ENCODE measurements around the gene PRSS22.

The PRSS22 gene

DNA sequence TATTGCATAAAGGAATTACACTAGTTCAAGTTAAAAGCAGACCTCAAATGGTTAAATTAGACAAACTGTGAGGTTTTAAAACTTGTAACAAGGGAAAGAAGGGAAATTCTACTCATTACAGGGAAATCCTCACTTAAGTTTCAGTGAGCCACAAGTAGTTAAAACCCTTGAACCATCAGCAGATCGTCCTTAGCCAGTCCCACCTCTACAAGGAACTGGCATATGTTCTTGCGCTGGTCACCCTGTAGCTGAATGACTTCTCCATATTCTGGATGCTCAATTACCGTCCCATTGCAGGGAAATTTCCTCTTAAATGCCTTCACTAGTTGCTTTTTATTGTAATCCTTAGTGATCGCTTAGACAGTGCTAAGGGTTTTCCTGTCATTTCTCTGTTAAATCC is 35.5 kb downstream of the PRSS22 start:
- no peaks in the 10 kb centered on the region for H3K36me3 ChIP-seq
- no peaks in the 10 kb centered on the region for H3K9me3 ChIP-seq
- no peak overlapping the region for H3K4me3 ChIP-seq (ENCODE audit: low read depth in 1 of 2, low read length in 1 of 2)
- no peaks in the 10 kb centered on the region for H3K4me1 ChIP-seq (ENCODE audit: control insufficient read depth in 1 of 2, insufficient read depth in 1 of 2, low read depth in 1 of 2, low read length in 1 of 2)
- no peak overlapping the region for H3K27ac ChIP-seq
- no peaks in the 10 kb centered on the region for H3K27me3 ChIP-seq
- no peak for TF ChIP-seq CTCF (IDR thresholded peaks at IDR 0.05)

- H3K4me1 ChIP-seq (ENCODE audit: control insufficient read depth in 1 of 2, insufficient read depth in 1 of 2, low read depth in 1 of 2, low read length in 1 of 2), result no peaks in the 10 kb centered on the region
- no peaks in the 10 kb centered on the region for H3K36me3 ChIP-seq
- H3K27ac ChIP-seq, result no peak overlapping the region
- no peaks in the 10 kb centered on the region for H3K27me3 ChIP-seq
- no peak for TF ChIP-seq CTCF (IDR thresholded peaks at IDR 0.05)
- no peak overlapping the region for H3K4me3 ChIP-seq (ENCODE audit: low read depth in 1 of 2, low read length in 1 of 2)
- H3K9me3 ChIP-seq, result no peaks in the 10 kb centered on the region
These were observed 35.8 kb downstream of the PRSS22 start for GRCh38 chr16:2822158-2822495.

GRCh38 chr16:2821487-2822157 is 36.3 kb downstream of the PRSS22 start:
- Histone ChIP-seq H3K27ac (no peak overlapping the region), H3K4me1 (ENCODE audit: control insufficient read depth in 1 of 2, insufficient read depth in 1 of 2, low read depth in 1 of 2, low read length in 1 of 2) (no peaks in the 10 kb centered on the region), H3K27me3 (no peaks in the 10 kb centered on the region), H3K36me3 (no peaks in the 10 kb centered on the region), H3K9me3 (no peaks in the 10 kb centered on the region), H3K4me3 (ENCODE audit: low read depth in 1 of 2, low read length in 1 of 2) (no peak overlapping the region)
- no peak for TF ChIP-seq CTCF (IDR thresholded peaks at IDR 0.05)

DNA sequence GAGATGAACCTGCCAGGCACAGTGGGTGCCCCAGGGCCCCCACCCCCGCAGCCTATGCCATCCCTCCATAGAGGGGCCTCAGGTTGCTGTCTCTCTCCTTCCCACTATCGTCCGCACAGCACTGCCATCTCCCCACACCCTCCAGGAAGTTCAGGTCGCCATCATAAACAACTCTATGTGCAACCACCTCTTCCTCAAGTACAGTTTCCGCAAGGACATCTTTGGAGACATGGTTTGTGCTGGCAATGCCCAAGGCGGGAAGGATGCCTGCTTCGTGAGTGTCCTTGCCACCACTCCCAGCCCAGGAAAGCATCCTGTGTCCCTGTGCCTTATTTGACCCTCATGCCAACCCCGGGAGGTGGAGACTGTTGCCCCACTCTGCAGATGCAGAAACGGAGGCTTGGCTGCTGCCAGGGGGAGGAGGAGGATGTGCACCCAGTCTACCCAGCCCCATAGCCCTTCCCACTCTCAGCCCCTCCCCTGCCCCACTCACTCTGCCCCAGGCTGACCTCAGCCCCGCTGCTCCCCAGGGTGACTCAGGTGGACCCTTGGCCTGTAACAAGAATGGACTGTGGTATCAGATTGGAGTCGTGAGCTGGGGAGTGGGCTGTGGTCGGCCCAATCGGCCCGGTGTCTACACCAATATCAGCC is 37.0 kb downstream of the PRSS22 start:
- H3K4me1 ChIP-seq (ENCODE audit: control insufficient read depth in 1 of 2, insufficient read depth in 1 of 2, low read depth in 1 of 2, low read length in 1 of 2), result no peaks in the 10 kb centered on the region
- H3K9me3 ChIP-seq, result no peaks in the 10 kb centered on the region
- no peaks in the 10 kb centered on the region for H3K27me3 ChIP-seq

DNA sequence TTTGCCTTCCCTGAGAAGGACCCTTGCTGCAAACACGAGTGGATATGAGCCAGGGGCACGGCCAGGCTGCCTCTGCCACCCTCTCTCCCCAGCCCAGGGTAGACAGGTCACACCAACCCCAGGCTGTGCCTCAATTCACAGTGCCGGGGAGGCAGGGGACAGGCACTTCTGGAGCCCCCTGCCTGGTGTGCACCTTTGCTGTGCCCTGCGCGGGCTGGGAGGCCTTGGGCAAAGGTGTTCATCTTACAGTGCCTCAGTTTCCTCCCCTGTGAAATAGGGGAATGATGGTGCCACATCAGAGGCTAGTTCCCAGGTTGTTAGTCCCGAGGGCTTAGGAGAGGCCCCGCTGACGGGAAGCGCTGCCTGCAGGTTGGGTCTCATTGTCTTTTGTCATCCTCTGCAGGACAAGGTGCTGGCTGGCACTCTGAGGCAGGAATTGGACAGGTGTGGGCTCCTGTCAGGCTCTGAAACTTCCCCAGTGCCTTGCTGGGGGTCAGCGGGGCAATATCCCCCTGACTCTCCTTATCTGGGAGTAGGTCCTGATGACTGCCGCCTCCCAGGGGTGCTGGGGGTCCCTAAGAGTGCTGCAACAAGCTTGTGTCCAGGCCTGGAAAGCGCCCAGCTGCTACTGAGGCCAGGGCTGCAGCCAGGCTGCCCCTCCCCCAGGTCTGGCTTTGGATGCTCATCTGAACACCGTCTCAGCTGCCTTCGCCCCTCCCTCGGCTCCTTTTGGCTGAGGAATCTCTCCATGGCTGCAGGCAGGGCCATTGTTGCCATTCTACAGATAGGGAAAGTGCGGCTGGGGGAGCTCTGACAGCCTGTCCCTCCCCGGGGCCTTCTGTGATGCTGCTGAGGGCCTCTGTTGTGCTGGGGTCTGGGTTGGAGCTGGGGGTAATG is 37.8 kb downstream of the PRSS22 start:
- H3K27me3 ChIP-seq, result no peaks in the 10 kb centered on the region
- no peaks in the 10 kb centered on the region for H3K9me3 ChIP-seq
- no peaks in the 10 kb centered on the region for H3K4me1 ChIP-seq (ENCODE audit: control insufficient read depth in 1 of 2, insufficient read depth in 1 of 2, low read depth in 1 of 2, low read length in 1 of 2)
- no peak for TF ChIP-seq CTCF (IDR thresholded peaks at IDR 0.05)
- no peaks in the 10 kb centered on the region for H3K36me3 ChIP-seq
- no peak overlapping the region for H3K27ac ChIP-seq
- no peak overlapping the region for H3K4me3 ChIP-seq (ENCODE audit: low read depth in 1 of 2, low read length in 1 of 2)

More for the DNA sequence above, 37.0 kb downstream of the PRSS22 start:
- Histone ChIP-seq H3K4me3 (ENCODE audit: low read depth in 1 of 2, low read length in 1 of 2) (no peak overlapping the region), H3K36me3 (no peaks in the 10 kb centered on the region), H3K27ac (no peak overlapping the region)
- TF ChIP-seq CTCF (IDR thresholded peaks at IDR 0.05), result no peak
